Measurements from ENCODE around the gene MYO1B.

Gene MYO1B

GRCh38 chr2:191325651-191326365 is 80.6 kb downstream of the MYO1B start:
- no peak for TF ChIP-seq CTCF (IDR thresholded peaks at IDR 0.05; ENCODE audit: borderline replicate concordance, insufficient read depth, low read depth, low read length)
- no peak overlapping the region for H3K4me3 ChIP-seq (ENCODE audit: low read depth, low read length)

GRCh38 chr2:191327484-191327883 is 82.3 kb downstream of the MYO1B start:
- TF ChIP-seq CTCF (IDR thresholded peaks at IDR 0.05; ENCODE audit: borderline replicate concordance, insufficient read depth, low read depth, low read length): no peak
- no peak overlapping the region for H3K4me3 ChIP-seq (ENCODE audit: low read depth, low read length)

- no peak overlapping the region for H3K4me3 ChIP-seq (ENCODE audit: low read depth, low read length)
- TF ChIP-seq CTCF (IDR thresholded peaks at IDR 0.05; ENCODE audit: borderline replicate concordance, insufficient read depth, low read depth, low read length): no peak
Measured at GRCh38 chr2:191328150-191328809, 83.1 kb downstream of the MYO1B start.

GRCh38 chr2:191329841-191330240 is 84.6 kb downstream of the MYO1B start:
- no peak overlapping the region for H3K4me3 ChIP-seq (ENCODE audit: low read depth, low read length)
- no peak for TF ChIP-seq CTCF (IDR thresholded peaks at IDR 0.05; ENCODE audit: borderline replicate concordance, insufficient read depth, low read depth, low read length)

GRCh38 chr2:191333911-191334357 is 88.7 kb downstream of the MYO1B start:
- TF ChIP-seq CTCF (IDR thresholded peaks at IDR 0.05; ENCODE audit: borderline replicate concordance, insufficient read depth, low read depth, low read length): no peak
- H3K4me3 ChIP-seq (ENCODE audit: low read depth, low read length): no peak overlapping the region

GRCh38 chr2:191335875-191336464 is 90.8 kb downstream of the MYO1B start:
- TF ChIP-seq CTCF (IDR thresholded peaks at IDR 0.05; ENCODE audit: borderline replicate concordance, insufficient read depth, low read depth, low read length): no peak
- H3K4me3 ChIP-seq (ENCODE audit: low read depth, low read length): no peak overlapping the region
